GM12875 (cell line): Measurements from ENCODE around the gene ASGR1.

Source experiments
- H3K4me3 ChIP-seq: one replicate; pipeline ENCODE4 v1.5.1; 2011; ENCODE audit warnings: low read depth, low read length, control low read depth
- CTCF ChIP-seq: IDR thresholded peaks from 2 replicates; pipeline ENCODE4 v1.5.1; 2011; ENCODE audit warnings: low read depth, mild to moderate bottlenecking, control low read depth, inconsistent platforms, low read length, moderate library complexity, borderline replicate concordance; ENCODE audit not compliant: insufficient read depth

The ASGR1 gene

GRCh38 chr17:7215136-7215638, 36.0 kb upstream of the ASGR1 start:
- H3K4me3 ChIP-seq: peak overlapping the region; percentile 40
- no peak for TF ChIP-seq CTCF

- peak overlapping the region; percentile 43 for H3K4me3 ChIP-seq
- TF ChIP-seq CTCF: peak; percentile 60
Measured at GRCh38 chr17:7214300-7215135, 35.3 kb upstream of the ASGR1 start.

- TF ChIP-seq CTCF: peak; percentile 49
- H3K4me3 ChIP-seq: peak overlapping the region; percentile 43
Measured at GRCh38 chr17:7213895-7214299, 34.7 kb upstream of the ASGR1 start.

- TF ChIP-seq CTCF: no peak
- no peak overlapping the region for H3K4me3 ChIP-seq
Measured at GRCh38 chr17:7211491-7212273, 32.5 kb upstream of the ASGR1 start.

- no peak overlapping the region for H3K4me3 ChIP-seq
- TF ChIP-seq CTCF: no peak
Measured at GRCh38 chr17:7208754-7209460, 29.7 kb upstream of the ASGR1 start.

DNA sequence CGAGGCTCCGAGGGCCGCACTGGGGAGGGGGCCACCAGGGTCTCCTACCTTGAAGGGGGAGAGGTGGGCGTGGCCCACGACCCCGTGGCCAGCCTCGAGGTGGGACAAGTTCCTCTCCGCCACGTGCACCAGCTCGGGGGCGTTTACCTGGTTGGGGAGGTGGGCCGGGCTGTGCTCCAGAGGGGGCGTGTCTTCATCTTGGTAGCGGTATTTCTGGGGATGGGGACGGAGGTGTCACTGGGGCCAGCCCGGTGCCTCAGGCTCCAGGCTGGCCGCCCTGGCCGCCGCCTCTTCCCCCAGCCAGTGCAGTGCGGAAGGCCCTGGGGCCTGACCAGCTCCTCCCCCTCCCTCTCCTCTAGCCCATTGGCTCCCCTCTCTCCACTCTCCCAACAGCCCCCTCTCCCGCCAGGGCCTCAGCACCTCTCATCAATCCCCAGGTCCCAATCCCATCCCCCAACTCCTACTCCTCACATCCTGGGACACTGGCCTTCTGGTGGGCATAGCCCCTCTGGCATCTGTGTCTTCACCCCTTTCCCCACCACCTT, 28.9 kb upstream of the ASGR1 start:
- no peak for TF ChIP-seq CTCF
- H3K4me3 ChIP-seq: no peak overlapping the region
